T-helper 2 cell treated with Interferon-gamma antibody and Interleukin-4, amounts not matched to agents 5 μg/mL and 100 μg/mL, for 36 hours (primary cell): ENCODE data around the gene GPR150.

ENCODE experiments used
- DNase-seq: peaks from one replicate; pipeline ENCODE4 v3.0.0; 2021; ENCODE audit warnings: low spot score
- H3K27ac Mint-ChIP-seq: one replicate; pipeline ENCODE4 v1.8.0; 2021; ENCODE audit warnings: mild to moderate bottlenecking, mixed read lengths
- H3K27me3 Mint-ChIP-seq: one replicate; pipeline ENCODE4 v1.8.0; 2021; ENCODE audit warnings: low read depth, mixed read lengths
- H3K36me3 Mint-ChIP-seq: one replicate; pipeline ENCODE4 v1.8.0; 2021; ENCODE audit warnings: low read depth, mixed read lengths
- H3K4me1 Mint-ChIP-seq: one replicate; pipeline ENCODE4 v1.8.0; 2021; ENCODE audit warnings: low read depth, mixed read lengths
- H3K4me3 Mint-ChIP-seq: one replicate; pipeline ENCODE4 v1.8.0; 2022; ENCODE audit warnings: mild to moderate bottlenecking, moderate library complexity, mixed read lengths
- H3K9me3 Mint-ChIP-seq: one replicate; pipeline ENCODE4 v1.8.0; 2021; ENCODE audit warnings: mixed read lengths

The GPR150 gene

GRCh38 chr5:95649274-95649673 is 29.4 kb downstream of the GPR150 start:
- Mint-ChIP-seq H3K27ac (no peak overlapping the region), H3K4me3 (no peak overlapping the region), H3K36me3 (peaks cover 7% of the 10 kb centered on the region), H3K9me3 (no peaks in the 10 kb centered on the region), H3K27me3 (no peaks in the 10 kb centered on the region), H3K4me1 (peaks cover 30% of the 10 kb centered on the region)
- DNase-seq, result no peak

GRCh38 chr5:95649842-95650620 is 30.1 kb downstream of the GPR150 start:
- Mint-ChIP-seq H3K36me3 (peaks cover 7% of the 10 kb centered on the region), H3K4me1 (peaks cover 24% of the 10 kb centered on the region), H3K9me3 (no peaks in the 10 kb centered on the region), H3K4me3 (no peak overlapping the region), H3K27me3 (no peaks in the 10 kb centered on the region), H3K27ac (peak overlapping the region; percentile 4)
- DNase-seq, result no peak

GRCh38 chr5:95652849-95653248 is 33.0 kb downstream of the GPR150 start:
- Mint-ChIP-seq H3K9me3 (no peaks in the 10 kb centered on the region), H3K4me1 (peaks cover 12% of the 10 kb centered on the region), H3K4me3 (no peak overlapping the region), H3K27me3 (no peaks in the 10 kb centered on the region), H3K36me3 (peaks cover 10% of the 10 kb centered on the region), H3K27ac (no peak overlapping the region)
- no peak for DNase-seq

- H3K27me3 Mint-ChIP-seq, result no peaks in the 10 kb centered on the region
- DNase-seq, result no peak
- peaks cover 5% of the 10 kb centered on the region for H3K4me1 Mint-ChIP-seq
- no peak overlapping the region for H3K4me3 Mint-ChIP-seq
- peaks cover 11% of the 10 kb centered on the region for H3K36me3 Mint-ChIP-seq
- no peaks in the 10 kb centered on the region for H3K9me3 Mint-ChIP-seq
- H3K27ac Mint-ChIP-seq, result no peak overlapping the region
Observed at GRCh38 chr5:95654196-95654595, 34.3 kb downstream of the GPR150 start.

DNA sequence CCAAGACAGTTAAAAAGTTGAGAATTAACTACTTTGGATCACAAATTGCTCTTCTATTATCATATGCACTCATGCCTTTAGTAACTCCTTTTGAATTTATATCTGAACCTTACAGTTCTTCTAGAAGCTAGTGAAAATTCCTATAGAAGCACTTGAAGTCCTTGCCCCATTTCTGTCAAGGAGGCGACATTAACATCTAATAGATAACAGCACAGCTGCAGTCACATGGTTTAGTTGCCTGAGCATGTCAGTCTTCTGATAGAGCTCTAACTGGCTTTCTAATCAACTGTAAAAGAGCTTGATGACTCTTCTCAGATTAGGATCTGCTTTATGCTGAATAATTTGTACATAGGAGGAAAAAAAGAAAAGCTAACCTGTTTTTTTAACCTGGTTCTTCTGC is 35.7 kb downstream of the GPR150 start:
- Mint-ChIP-seq H3K4me3 (no peak overlapping the region), H3K4me1 (no peaks in the 10 kb centered on the region), H3K27me3 (peaks cover 2% of the 10 kb centered on the region), H3K9me3 (no peaks in the 10 kb centered on the region), H3K36me3 (peaks cover 11% of the 10 kb centered on the region), H3K27ac (no peak overlapping the region)
- DNase-seq, result no peak

GRCh38 chr5:95660060-95660459 is 40.2 kb downstream of the GPR150 start:
- peaks cover 13% of the 10 kb centered on the region for H3K27me3 Mint-ChIP-seq
- no peak for DNase-seq
- H3K4me3 Mint-ChIP-seq, result no peak overlapping the region
- H3K27ac Mint-ChIP-seq, result no peak overlapping the region
- H3K4me1 Mint-ChIP-seq, result no peaks in the 10 kb centered on the region
- H3K9me3 Mint-ChIP-seq, result no peaks in the 10 kb centered on the region
- peaks cover 4% of the 10 kb centered on the region for H3K36me3 Mint-ChIP-seq

GRCh38 chr5:95662946-95663345 is 43.1 kb downstream of the GPR150 start:
- Mint-ChIP-seq H3K9me3 (no peaks in the 10 kb centered on the region), H3K36me3 (peaks cover 1% of the 10 kb centered on the region), H3K27me3 (peaks cover 19% of the 10 kb centered on the region), H3K4me3 (no peak overlapping the region), H3K4me1 (no peaks in the 10 kb centered on the region), H3K27ac (no peak overlapping the region)
- no peak for DNase-seq

DNA sequence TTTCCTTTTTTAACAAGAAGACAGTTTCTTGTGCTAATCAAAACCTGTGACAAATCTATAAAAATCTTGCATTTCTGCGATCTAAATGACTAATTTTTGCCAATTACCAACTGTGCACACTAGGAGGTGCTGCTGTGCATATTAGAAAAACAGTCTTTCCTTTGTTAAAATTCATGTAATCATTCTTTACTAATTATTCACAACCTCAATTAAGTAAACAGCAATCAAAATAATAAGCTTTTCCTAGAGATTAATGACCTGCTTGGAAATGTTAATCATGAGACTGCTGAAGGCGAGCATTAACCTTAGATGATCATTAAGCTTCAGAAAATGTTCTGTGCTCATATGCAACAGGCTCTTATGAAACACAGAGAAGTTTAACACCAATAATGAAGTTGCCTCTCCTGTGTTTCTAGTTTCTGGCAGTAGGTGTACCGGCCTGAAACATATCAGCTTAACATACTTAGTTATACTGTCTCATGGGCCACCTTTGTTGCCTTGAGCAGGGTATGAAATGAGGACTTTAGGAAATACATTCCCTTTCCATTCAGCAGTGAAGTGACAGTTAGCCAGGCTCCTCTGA is 44.4 kb downstream of the GPR150 start:
- Mint-ChIP-seq H3K36me3 (no peaks in the 10 kb centered on the region), H3K4me3 (no peak overlapping the region), H3K27me3 (peaks cover 19% of the 10 kb centered on the region), H3K9me3 (no peaks in the 10 kb centered on the region), H3K4me1 (no peaks in the 10 kb centered on the region), H3K27ac (no peak overlapping the region)
- DNase-seq, result no peak

DNA sequence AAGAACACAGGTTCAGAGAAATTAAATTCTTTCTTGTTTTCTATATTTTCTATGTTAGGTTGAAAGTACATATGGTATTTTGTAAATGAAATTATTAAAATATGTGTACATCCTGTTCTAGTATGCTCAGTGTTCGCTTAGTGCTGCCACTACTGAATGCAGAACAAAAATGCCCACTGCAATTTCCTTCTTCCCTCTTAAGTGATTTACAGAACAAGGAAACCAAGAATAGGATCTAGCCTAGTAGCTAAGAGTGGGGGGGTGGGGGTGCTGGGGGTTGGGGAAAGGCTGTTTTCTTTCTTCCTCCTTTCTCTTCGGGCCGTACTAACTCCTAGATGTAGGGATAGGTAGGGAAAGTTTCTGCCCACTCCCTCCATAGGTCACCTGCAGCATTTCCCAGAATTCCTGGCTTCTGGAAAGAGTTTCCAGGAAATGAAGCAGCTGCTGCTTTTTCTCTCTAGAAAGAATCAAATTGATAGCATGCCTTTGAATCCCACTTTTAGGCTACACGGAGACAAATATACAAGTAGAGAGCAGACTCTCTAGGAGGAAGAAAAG is 47.3 kb downstream of the GPR150 start:
- Mint-ChIP-seq H3K9me3 (no peaks in the 10 kb centered on the region), H3K4me3 (no peak overlapping the region), H3K27me3 (peaks cover 16% of the 10 kb centered on the region), H3K27ac (no peak overlapping the region), H3K4me1 (no peaks in the 10 kb centered on the region), H3K36me3 (no peaks in the 10 kb centered on the region)
- DNase-seq, result no peak

DNA sequence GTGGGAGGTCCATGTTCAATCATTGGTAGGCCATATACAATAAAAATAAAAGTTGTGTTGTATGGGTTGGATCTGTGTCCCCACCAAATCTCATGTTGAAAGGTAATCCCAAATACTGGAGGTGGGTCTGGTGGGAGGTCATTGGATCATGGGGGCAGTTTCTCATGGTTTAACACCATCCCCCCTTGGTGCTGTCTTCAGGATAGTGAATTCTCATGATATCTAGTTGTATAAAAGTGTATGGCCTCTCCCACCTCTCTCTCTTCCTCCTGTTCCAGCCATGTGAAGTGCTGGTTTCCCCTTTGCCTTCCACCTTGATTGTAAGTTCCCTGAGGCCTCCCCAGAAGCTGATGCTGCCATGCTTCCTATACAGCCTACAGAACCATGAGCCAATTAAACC is 47.8 kb downstream of the GPR150 start:
- Mint-ChIP-seq H3K27ac (no peak overlapping the region), H3K4me1 (peaks cover 3% of the 10 kb centered on the region), H3K27me3 (peaks cover 16% of the 10 kb centered on the region), H3K9me3 (no peaks in the 10 kb centered on the region), H3K36me3 (no peaks in the 10 kb centered on the region), H3K4me3 (no peak overlapping the region)
- DNase-seq, result no peak

GRCh38 chr5:95668216-95668615 is 48.3 kb downstream of the GPR150 start:
- Mint-ChIP-seq H3K27ac (no peak overlapping the region), H3K4me3 (no peak overlapping the region), H3K4me1 (peaks cover 5% of the 10 kb centered on the region), H3K36me3 (no peaks in the 10 kb centered on the region), H3K27me3 (peaks cover 15% of the 10 kb centered on the region), H3K9me3 (no peaks in the 10 kb centered on the region)
- no peak for DNase-seq

- no peak overlapping the region for H3K4me3 Mint-ChIP-seq
Observed at GRCh38 chr5:95668728-95669127, 48.8 kb downstream of the GPR150 start.

DNA sequence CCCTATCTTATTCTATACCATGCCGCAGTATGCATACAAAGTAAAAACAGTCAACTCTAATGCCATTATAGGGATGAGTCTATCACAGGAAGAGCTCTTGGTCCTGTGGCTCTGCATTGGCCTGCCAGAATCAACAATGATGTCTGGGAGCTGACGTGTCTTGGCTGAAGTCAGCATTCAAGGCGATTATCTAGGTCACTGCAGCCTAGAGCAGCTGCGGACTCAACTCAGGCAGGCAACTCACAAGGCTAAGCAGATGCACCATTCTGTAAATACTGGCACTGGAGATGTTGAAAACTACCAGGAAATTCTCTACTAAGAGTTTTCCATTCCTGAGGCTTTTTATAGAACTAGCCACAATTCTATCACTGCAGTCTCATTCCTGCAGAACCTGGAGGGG is 49.7 kb downstream of the GPR150 start:
- no peak overlapping the region for H3K4me3 Mint-ChIP-seq
- no peak for DNase-seq
- H3K27me3 Mint-ChIP-seq, result peaks cover 15% of the 10 kb centered on the region
- peaks cover 5% of the 10 kb centered on the region for H3K4me1 Mint-ChIP-seq
- H3K9me3 Mint-ChIP-seq, result no peaks in the 10 kb centered on the region
- H3K36me3 Mint-ChIP-seq, result no peaks in the 10 kb centered on the region
- H3K27ac Mint-ChIP-seq, result no peak overlapping the region

More at GRCh38 chr5:95668728-95669127, 48.8 kb downstream of the GPR150 start:
- peaks cover 15% of the 10 kb centered on the region for H3K27me3 Mint-ChIP-seq
- H3K4me1 Mint-ChIP-seq, result peaks cover 5% of the 10 kb centered on the region
- DNase-seq, result no peak
- H3K36me3 Mint-ChIP-seq, result no peaks in the 10 kb centered on the region
- H3K9me3 Mint-ChIP-seq, result no peaks in the 10 kb centered on the region
- no peak overlapping the region for H3K27ac Mint-ChIP-seq

DNA sequence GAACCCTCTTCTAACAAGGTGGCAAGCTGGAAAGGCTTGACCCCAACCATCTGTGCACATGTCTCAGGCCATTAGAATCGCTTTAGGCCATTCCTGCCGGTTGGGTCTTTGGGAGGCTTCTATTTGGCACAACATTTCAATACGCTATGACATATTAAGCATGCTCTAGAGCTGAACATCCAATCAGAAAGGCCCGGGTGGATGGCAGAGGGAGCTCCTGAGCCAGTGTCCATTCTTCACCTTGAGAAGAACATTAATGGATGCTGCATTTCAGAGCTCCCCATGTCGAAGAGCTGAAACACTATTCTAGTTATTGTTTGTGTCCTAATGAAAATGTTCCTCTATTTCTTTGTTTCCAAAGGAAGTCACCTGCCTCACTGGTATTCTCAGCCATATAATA is 50.1 kb downstream of the GPR150 start:
- DNase-seq, result no peak
- Mint-ChIP-seq H3K4me1 (peaks cover 5% of the 10 kb centered on the region), H3K27me3 (peaks cover 15% of the 10 kb centered on the region), H3K36me3 (no peaks in the 10 kb centered on the region), H3K4me3 (no peak overlapping the region), H3K9me3 (no peaks in the 10 kb centered on the region), H3K27ac (no peak overlapping the region)
